Kidney capillary endothelial cell (primary cell): Measurements from ENCODE around the gene PLXNC1.

Source experiments
- DNase-seq: peaks from one replicate; pipeline ENCODE4 v3.0.0-alpha.2; 2018; ENCODE audit warnings: low spot score

The PLXNC1 gene

DNA sequence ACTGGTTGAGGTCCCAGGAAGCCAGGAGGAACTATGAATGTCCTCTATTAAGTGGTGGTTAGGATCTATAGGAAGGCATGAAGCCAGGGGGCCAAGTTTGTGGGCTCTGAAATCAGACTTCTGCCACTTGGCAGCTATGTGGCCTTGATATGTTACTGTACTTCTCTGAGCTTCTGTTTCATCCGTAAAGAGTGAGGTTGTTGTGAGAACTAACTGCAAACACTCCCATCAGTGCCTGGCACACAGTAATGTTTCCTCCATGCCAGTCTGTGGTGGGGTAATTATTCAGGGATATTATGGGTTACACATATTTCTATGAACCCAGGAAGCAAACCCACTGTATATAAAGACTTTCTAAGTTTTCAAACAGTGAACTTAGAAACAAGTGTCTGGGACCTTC, 57.4 kb downstream of the PLXNC1 start:
- DNase-seq: no peak

DNA sequence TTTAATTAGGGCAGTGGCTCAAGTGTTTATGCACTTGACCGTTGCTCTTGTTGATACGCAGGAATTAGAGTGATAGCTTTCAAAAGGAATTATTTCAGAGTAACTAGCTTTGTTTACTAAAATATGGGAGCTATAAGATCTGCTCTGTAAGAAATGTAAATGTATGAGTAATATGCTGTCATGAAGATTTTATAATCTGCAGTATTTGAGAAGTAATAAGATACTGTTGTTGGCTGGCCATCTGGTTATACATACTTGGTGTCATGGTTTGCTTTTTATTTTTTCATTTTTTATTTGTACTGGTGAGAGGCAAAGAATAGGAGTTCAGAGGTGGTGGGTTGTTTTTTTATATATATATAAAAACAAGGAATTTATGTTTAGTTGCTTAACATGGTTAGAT, 58.5 kb downstream of the PLXNC1 start:
- DNase-seq: no peak

- DNase-seq: no peak
Observed at GRCh38 chr12:94207467-94207848, 59.1 kb downstream of the PLXNC1 start.

DNA sequence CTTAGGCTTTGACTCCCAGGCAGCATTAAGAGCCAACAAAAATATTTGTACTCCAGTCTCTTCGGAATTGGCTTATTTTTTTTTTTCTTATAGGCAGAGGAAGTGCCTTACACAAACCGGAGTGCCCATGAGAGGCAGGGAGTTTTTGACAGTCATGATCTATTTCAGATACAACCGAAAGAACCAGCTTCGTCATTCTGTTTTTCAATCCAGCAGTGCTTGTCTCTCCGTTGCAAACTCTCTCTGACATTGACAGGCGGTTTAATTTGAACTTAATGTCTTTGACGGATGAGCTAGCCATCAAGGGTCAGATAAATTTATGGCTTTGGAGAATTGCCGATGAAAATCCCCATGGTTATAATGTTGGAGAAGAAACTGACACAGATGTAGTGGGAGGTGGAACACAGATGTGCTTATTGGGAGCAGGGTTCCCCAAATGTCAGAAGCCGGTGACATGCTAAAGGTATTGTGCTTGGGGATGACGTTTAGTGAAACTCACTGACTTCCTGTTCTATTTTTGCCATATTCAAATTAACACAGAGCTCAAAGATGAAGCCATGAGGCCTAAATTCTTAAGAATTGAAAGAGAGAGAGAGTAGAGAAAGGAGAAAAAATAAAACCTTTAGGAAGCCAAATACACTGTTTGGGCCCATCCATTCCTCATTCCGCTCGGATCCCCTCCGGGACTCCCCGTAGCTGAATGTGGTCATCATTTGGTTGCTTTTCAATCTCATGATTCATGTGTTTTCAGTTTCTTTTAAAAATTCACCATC, 59.7 kb downstream of the PLXNC1 start:
- DNase-seq: no peak

- DNase-seq: no peak
Observed at GRCh38 chr12:94208622-94208966, 60.2 kb downstream of the PLXNC1 start.

- no peak for DNase-seq
Observed at GRCh38 chr12:94209240-94209639, 60.9 kb downstream of the PLXNC1 start.

GRCh38 chr12:94211021-94211420, 62.6 kb downstream of the PLXNC1 start:
- DNase-seq: no peak

DNA sequence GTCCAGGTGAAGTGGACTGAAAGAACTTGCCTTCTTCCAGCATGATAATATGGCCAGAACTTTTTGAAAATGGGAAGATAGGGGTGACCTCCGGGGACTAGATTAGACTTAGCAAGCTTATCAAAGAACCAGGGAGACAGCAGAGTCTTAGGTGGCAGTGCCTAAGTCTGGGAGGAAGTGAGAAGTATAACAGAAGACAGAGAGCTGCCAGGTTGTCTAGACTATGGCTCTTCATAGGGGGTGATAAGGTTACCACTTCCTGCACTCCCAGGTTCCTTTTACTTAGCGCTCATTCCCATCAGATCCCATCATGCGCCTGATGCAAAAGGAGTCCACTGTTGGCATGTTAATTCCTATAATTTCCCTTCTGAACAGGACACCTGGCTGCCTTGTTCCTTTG, 69.9 kb downstream of the PLXNC1 start:
- no peak for DNase-seq

GRCh38 chr12:94219622-94220302, 71.4 kb downstream of the PLXNC1 start:
- DNase-seq: no peak

DNA sequence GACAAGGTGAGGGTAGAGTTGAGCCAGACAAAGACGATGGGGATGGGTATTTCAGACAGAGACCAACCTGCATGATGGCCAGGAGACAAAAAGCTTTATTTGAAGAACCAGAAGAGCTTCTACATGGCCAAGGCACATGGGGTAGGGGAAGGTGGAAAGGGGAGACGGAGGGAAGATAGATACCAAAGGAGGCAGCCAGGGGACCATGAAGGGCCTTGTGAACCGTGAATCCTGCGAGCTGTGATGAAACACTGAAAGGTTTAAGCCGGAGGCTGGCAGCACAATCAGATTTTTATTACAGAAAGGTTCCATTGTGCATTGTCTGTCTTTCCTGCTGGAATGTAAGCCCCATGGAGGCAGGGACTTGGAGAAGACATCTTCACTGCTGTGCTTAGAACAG, 72.4 kb downstream of the PLXNC1 start:
- no peak for DNase-seq

- no peak for DNase-seq
Observed at GRCh38 chr12:94222351-94223084, 74.1 kb downstream of the PLXNC1 start.

GRCh38 chr12:94223842-94224241, 75.5 kb downstream of the PLXNC1 start:
- no peak for DNase-seq

DNA sequence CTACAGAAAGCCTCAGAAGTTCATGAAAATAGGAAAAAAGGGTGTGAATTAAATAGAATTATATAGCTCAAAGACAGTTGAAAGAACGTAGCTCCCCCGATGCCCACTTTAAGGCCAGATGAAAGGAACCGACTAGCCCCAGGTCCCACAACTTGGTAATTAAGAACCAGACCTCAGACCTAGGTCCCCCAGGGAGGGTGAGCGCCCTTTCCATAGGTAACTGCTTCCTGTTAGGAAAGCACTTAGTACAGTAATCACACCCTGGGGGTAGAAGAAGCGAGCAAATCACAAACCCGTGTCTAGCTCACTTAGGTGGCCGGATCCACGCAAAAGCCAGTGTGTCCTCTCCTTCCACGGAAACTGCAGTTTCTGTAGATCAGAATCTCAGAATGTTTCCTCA, 77.1 kb downstream of the PLXNC1 start:
- DNase-seq: no peak

GRCh38 chr12:94225947-94226630, 77.7 kb downstream of the PLXNC1 start:
- no peak for DNase-seq

DNA sequence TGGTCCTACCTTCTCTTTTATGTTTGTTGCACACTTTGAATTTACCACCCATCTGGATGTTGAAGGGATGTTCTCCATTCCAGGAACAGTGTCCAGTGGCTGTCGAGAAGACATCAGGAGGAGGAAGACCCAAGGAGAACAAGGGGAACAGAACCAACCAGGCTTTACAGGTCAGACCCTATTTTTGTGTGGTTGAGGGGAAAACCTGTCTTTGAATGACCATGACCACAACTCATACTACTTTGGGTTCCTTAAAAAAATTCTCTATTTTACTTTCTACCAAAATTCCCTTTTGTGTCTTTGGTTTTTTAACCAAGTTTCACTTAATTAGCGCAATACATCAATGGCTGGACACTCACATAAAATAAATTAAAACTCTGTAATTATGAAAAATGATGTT, 78.7 kb downstream of the PLXNC1 start:
- no peak for DNase-seq

GRCh38 chr12:94228488-94228907, 80.1 kb downstream of the PLXNC1 start:
- DNase-seq: no peak

DNA sequence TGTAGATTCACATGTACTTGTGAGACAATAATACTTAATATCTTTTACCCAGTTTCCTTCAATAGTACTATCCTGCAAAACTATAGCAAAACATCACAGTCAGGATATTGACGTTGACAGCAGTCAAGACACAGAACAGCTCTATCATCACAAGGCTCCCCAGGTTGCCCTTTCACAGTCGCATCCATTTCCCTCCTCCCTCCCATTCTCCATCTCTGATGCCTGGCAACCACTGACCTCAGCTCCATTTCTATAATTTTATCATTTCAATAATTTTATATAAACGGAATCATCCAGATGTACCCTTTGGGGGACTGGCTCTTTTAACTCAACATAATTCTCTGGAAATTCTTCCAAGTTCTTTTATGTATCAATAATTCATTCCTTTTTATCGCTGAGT, 81.5 kb downstream of the PLXNC1 start:
- no peak for DNase-seq

DNA sequence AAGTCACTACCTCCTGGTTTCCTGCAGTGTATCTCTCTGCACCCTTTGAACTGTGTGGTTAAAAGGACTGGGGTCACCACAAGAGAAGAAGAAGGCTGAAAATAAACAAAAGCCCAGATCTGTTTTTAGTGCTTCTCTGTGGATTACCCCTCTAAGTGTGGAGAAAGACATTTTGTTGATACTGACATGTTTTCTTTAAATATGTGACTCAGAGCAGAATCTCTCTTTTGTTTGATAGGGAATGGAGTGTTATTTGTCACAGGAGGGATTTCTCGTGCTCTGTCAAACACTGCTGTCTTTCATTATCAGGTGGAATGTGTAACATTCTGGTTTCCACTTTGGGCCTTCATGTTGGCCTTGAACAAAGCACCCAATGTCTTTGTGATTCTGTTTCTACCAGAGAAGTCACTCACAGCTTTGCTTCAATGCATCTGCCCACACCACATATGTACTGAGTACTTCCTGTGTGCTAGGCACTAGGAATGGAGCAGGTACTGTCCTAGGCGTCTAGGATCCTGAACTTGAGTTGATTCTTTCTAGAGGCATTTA, 82.1 kb downstream of the PLXNC1 start:
- no peak for DNase-seq

DNA sequence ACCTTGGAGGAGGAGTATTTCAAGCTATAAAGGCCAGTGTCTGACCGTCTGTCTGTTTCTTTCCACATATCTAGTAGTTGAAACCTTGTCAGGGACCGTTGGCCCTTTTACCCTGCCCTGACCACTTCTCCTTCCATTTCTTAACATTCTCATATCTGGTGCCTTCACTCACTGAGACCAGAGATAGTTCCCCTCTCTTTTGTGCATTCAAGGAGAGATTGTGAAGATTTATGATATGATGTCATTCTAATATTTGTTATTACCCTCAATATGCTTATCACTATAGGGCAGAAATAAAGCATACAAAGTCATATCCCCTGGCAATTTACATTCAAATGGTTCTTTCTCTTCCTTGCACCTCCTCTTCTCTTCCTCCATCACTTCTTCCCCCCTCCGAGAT, 83.3 kb downstream of the PLXNC1 start:
- DNase-seq: no peak

DNA sequence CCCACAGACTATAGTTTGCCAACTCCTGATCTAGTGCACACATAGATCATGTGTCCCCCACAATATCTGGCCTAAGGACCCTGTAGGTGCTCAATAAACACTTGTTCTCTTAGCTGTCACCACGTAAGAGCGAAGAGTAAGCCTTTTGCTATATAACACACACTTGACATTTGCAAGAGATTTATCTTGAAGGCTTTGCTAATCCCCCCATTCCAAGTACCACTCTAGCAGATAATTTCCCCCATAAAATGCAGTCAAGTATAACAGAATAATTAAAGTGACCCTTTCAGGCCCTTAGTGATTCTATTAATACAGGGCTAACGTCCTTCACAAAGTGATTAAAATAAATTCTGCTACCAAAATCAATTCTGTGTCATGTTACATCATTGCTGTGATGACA, 87.5 kb downstream of the PLXNC1 start:
- no peak for DNase-seq

DNA sequence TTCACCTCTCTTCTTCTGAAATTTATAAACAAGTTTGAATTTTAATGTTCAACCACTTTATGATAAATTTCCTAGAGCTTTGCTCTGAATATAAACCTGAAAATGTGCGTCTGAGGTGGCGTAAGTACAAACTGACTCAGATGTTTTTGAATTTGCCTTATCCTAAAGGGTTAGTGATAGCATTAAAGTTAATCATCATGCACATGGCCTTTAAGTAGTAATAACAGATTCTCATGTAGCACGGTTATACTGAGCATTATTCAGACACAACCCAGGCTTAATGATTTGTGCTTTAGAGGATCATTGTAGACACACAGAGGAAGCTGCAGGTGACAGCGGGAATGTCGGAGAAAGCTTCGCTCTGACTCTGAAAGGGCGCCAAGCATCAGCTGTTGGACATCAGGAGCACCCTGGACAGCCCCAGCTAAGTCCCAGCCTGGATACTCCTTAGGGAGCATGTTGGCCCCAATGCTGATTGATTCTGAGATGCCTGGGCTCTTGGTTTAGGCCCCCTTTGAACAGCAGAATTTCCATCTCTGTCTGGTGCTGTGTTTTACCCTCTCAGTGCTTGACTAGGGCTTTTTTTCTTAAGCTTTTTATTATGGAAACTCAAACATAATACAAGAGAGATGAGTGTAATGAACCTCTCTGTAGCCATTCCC, 91.1 kb downstream of the PLXNC1 start:
- no peak for DNase-seq

- no peak for DNase-seq
Observed at GRCh38 chr12:94240171-94240570, 91.8 kb downstream of the PLXNC1 start.
